Mesothelial cell of epicardium (in vitro differentiated cells): Measurements from ENCODE around the gene TNP2. TPM values are rescaled to one million over a fixed set of nuclear protein-coding genes. Genes with fewer than 3 reads are reported as not detected.

ENCODE experiments used
- DNase-seq, 2 experiments: peaks; one replicate each; pipeline ENCODE4 v3.0.0; 2021; ENCODE audit warnings: low spot score in 2 of 2; ENCODE audit not compliant: unreplicated experiment in 2 of 2
- H3K27ac Mint-ChIP-seq: 2 replicates; pipeline ENCODE4 v1.8.0; 2021; ENCODE audit warnings: mixed read lengths
- H3K27me3 Mint-ChIP-seq: 2 replicates; pipeline ENCODE4 v1.8.0; 2021; ENCODE audit warnings: low read depth, mixed read lengths
- H3K36me3 Mint-ChIP-seq: 2 replicates; pipeline ENCODE4 v1.8.0; 2021; ENCODE audit warnings: mixed read lengths
- H3K4me1 Mint-ChIP-seq: 2 replicates; pipeline ENCODE4 v1.8.0; 2021; ENCODE audit warnings: mixed read lengths
- H3K4me3 Mint-ChIP-seq: 2 replicates; pipeline ENCODE4 v1.8.0; 2021; ENCODE audit warnings: mild to moderate bottlenecking, moderate library complexity, mixed read lengths
- H3K9me3 Mint-ChIP-seq: 2 replicates; pipeline ENCODE4 v1.8.0; 2021; ENCODE audit warnings: mixed read lengths
- total RNA-seq: library from RNA; stranded (reverse); gene quantifications from 3 replicates; pipeline ENCODE4 v1.2.1, GENCODE V29; 2021
- TF ChIP-seq, protein P1 (sequence below): fragments of 200-600 bp; sonication (generic); IDR thresholded peaks from one replicate; pipeline ENCODE4 v1.5.0; 2021; ENCODE audit warnings: antibody characterized with exemption; ENCODE audit not compliant: unreplicated experiment

TNP2 gene
- total RNA-seq, 1 donor from 2014 or later = not detected

DNA sequence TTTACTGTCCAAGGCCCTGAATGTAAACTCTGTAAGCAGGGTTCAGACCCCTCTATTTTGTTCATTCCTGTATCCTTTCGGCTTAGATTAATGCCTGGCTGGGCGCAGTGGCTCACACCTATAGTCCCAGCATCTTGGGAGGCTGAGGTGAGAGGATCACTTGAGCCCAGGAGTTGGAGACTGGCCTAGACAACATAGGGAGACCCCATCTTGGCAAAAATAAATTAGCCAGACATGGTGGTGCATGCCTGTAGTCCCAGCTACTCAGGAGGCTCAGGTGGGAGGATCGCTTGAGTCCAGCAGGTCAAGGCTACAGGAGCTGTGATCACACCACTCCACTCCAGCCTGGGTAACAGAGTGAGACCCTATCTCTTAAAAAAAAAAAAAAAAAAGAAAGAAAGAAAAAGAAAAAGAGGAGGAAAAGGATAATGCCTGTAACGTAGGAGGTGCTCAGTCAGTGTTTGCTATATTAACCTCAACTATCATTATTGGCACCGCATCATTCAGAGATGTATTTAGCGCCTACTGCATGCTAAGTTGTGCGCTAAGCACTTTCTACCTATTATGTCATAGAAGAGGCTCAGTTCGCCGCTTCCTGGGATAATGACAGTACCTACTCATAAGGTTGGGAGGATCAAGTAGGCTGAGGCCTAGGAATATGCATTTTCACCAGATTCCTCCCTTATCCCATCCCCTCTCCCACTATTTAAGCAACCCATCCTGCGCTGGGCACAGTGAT is 18.2 kb downstream of the TNP2 start:
- no peak for DNase-seq
- H3K9me3 Mint-ChIP-seq = no peaks in the 10 kb centered on the region
- no peak overlapping the region for H3K4me3 Mint-ChIP-seq
- TF ChIP-seq, protein P1, sequence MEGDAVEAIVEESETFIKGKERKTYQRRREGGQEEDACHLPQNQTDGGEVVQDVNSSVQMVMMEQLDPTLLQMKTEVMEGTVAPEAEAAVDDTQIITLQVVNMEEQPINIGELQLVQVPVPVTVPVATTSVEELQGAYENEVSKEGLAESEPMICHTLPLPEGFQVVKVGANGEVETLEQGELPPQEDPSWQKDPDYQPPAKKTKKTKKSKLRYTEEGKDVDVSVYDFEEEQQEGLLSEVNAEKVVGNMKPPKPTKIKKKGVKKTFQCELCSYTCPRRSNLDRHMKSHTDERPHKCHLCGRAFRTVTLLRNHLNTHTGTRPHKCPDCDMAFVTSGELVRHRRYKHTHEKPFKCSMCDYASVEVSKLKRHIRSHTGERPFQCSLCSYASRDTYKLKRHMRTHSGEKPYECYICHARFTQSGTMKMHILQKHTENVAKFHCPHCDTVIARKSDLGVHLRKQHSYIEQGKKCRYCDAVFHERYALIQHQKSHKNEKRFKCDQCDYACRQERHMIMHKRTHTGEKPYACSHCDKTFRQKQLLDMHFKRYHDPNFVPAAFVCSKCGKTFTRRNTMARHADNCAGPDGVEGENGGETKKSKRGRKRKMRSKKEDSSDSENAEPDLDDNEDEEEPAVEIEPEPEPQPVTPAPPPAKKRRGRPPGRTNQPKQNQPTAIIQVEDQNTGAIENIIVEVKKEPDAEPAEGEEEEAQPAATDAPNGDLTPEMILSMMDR = no peak
- H3K27ac Mint-ChIP-seq = no peak overlapping the region
- peaks cover 14% of the 10 kb centered on the region for H3K4me1 Mint-ChIP-seq
- H3K27me3 Mint-ChIP-seq = no peaks in the 10 kb centered on the region
- H3K36me3 Mint-ChIP-seq = no peaks in the 10 kb centered on the region

DNA sequence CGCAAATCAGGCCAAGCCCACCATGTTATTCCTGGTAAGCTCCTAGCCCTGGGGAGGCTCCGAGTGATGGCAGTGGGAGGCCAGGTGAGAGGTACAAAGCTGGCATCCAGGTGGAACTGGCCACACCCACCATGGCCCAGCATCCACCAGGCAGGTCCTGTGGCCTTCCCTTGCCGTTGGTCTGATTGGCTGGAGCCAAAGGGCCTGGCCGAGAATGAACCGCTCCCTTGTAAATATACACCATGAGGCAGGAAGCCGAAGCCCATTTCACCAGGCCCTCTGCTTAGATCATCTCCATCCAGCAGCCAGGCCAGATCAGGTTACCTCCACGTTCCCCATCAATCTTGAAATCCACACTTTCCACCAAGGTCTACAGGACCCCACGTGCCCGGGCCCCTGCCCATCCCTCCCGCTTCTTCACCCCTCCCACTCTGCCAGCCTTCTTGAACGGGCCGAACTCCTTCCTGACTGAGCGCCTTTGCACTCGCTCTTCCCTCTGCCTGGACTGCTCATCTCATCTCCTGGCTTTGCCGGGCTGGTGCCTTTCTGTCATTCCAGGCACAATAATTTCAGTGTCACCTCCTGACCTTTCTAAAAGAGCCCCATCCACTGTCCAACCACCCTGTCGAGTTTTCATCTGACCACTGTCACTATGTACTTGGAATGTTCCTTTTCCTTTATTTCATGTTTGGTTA is 18.9 kb downstream of the TNP2 start:
- no peak for DNase-seq
- Mint-ChIP-seq H3K4me1 (peaks cover 14% of the 10 kb centered on the region), H3K36me3 (no peaks in the 10 kb centered on the region), H3K9me3 (no peaks in the 10 kb centered on the region), H3K27me3 (no peaks in the 10 kb centered on the region), H3K27ac (no peak overlapping the region), H3K4me3 (no peak overlapping the region)
- TF ChIP-seq, protein P1 = no peak

DNA sequence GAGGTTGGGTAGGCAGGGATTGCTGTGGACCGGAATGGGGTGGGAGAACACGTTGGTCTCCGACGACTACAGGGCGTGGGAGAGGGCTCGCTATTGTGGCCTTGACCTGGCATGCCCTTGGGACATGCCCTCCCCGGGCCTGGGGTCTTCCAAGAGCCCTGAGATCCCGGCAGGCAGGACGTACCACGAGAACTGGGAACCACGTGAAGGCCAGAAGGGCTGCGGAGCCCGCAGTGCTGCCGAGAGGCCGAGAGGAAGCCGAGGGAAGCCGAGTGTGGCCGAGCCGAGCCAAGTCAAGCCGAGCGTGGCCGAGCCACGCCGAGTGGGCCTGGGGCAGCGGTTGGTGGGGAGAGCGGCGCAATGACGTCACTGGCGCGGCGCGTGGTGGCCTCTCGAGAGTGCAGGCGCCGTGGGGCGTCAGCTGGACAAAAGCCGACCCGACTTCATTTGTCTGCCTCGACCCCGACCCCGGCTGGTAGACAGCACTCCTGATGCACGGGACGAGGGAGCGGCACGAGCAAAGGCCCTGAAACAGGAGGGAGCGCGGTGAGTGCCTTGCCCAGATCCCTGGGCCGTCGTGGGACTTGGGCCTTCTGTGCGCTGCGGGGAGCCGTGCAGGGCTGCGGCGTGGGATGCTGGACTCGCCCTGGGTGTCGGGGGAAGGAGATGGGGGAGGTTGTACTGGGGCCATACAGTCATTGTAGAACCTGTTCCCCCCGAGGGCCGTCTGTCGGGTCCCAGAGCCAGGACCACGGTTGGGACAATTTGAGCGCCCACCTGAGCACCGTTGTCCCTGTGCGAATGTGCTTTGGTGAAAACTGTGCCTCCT is 19.7 kb downstream of the TNP2 start:
- Mint-ChIP-seq H3K9me3 (no peaks in the 10 kb centered on the region), H3K36me3 (no peaks in the 10 kb centered on the region), H3K4me3 (no peak overlapping the region), H3K4me1 (peaks cover 14% of the 10 kb centered on the region), H3K27me3 (no peaks in the 10 kb centered on the region), H3K27ac (no peak overlapping the region)
- TF ChIP-seq, protein P1 = no peak
- no peak for DNase-seq

DNA sequence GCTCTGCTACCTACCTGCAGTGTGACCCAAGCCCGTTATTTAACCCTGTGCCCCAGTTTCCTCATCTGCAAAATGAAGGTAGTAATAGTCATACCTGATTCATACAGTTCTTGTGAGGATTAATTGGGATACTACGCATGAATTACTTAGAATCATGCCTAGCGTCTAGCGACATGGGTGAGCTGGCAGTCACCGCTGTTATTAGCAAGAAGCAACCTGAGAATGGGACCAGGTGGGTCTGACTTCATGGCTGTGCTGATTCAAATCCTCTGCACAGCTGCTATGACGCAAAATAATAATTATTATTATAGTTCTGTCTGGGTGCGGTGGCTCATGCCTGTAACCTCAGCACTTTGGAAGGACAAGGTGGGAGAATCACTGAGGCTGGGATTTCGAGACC is 21.0 kb downstream of the TNP2 start:
- Mint-ChIP-seq H3K9me3 (no peaks in the 10 kb centered on the region), H3K27ac (no peak overlapping the region), H3K27me3 (no peaks in the 10 kb centered on the region), H3K36me3 (no peaks in the 10 kb centered on the region), H3K4me3 (no peak overlapping the region), H3K4me1 (peaks cover 6% of the 10 kb centered on the region)
- TF ChIP-seq, protein P1 = no peak
- no peak for DNase-seq

DNA sequence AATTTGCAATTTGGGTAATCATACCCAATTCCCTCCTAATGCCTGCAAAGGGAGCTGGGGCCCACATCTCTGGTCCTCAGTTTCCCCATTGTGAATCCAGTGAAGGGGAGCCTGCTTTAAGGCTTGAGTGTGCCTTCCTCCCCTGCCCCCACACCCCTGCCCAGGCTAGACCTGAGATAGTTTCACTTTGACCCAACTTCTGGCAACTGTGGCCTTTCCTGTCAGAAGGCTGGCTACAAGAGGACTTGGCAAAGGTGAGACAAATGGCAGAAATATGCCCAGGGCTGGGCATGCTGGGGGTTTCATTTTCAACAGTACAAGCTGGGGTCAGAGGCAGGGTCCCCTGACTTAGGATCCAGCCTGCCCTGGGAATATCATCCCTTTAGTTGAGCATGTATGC is 23.1 kb downstream of the TNP2 start:
- TF ChIP-seq, protein P1 = no peak
- no peaks in the 10 kb centered on the region for H3K36me3 Mint-ChIP-seq
- no peaks in the 10 kb centered on the region for H3K9me3 Mint-ChIP-seq
- DNase-seq = no peak
- no peaks in the 10 kb centered on the region for H3K4me1 Mint-ChIP-seq
- no peak overlapping the region for H3K4me3 Mint-ChIP-seq
- no peak overlapping the region for H3K27ac Mint-ChIP-seq
- H3K27me3 Mint-ChIP-seq = no peaks in the 10 kb centered on the region
